Stimulated activated CD4-positive, alpha-beta T cell treated with anti-CD3 and anti-CD28 coated beads, Interleukin-2, amount 100 ng/mL, for 4 hours (primary cell): ENCODE measurements around the gene DIP2C.

Experiments used
- DNase-seq: peaks from one replicate; pipeline ENCODE4 v3.0.0-alpha.2; 2020; ENCODE audit warnings: low read depth

Gene DIP2C

DNA sequence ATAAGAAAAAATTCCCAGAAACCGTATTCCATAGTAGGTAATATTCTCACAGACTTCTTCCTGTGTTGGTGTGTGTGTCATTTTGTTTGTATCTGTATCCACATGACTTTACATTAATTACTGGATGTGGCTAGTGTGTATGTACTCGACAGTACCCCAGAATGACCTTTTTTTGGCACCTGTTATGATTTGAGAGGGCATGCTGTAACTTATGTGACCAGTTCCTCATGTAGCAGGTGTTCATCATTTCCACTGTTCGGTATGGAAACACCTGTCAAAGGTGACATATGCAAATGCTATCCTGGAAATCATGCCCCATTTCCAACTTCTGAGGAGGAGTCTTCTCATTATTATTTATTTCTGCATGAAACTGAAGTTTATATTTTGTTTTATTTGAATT, 464.9 kb downstream of the DIP2C start:
- no peak for DNase-seq
